Keratinocyte (primary cell): ENCODE measurements around the gene ADAMTS1. TPM values are rescaled to one million over a fixed set of nuclear protein-coding genes. Genes with fewer than 3 reads are reported as not detected.

Experiments used
- DNase-seq: peaks from one replicate; pipeline ENCODE4 v3.0.0-alpha.2; 2011; ENCODE audit warnings: low read depth, missing footprints, low spot score
- FAIRE-seq: peaks from 2 replicates; lab custom pipeline; 2011; peaks lifted over from hg19 to GRCh38; lab: Jason Lieb, UNC
- H2AFZ ChIP-seq: 2 replicates; pipeline ENCODE4 v1.6.0; 2012; ENCODE audit warnings: low read length, control low read depth, inconsistent platforms; ENCODE audit not compliant: control insufficient read depth
- H3K27ac ChIP-seq: 2 replicates; pipeline ENCODE4 v1.5.1; 2011; ENCODE audit warnings: low read length; ENCODE audit not compliant: control insufficient read depth, insufficient read depth
- H3K27me3 ChIP-seq: 3 replicates; pipeline ENCODE4 v1.6.0; 2011; ENCODE audit warnings: low read length; ENCODE audit not compliant: control insufficient read depth, insufficient read depth; ENCODE audit errors: extremely low read depth
- H3K36me3 ChIP-seq, 2 experiments: 2 replicates in 1 of 2; 3 replicates in 1 of 2; pipeline ENCODE4 v1.5.1; 2011; ENCODE audit warnings: low read length in 2 of 2, mild to moderate bottlenecking in 1 of 2; ENCODE audit not compliant: control insufficient read depth in 2 of 2, insufficient read depth in 2 of 2; ENCODE audit errors: extremely low read depth in 1 of 2
- H3K4me1 ChIP-seq: 3 replicates; pipeline ENCODE4 v1.5.1; 2011; ENCODE audit warnings: low read length; ENCODE audit not compliant: control insufficient read depth, insufficient read depth; ENCODE audit errors: extremely low read depth
- H3K4me2 ChIP-seq: 3 replicates; pipeline ENCODE4 v1.6.0; 2011; ENCODE audit warnings: low read depth, low read length; ENCODE audit not compliant: control insufficient read depth, insufficient read depth; ENCODE audit errors: extremely low read depth
- H3K4me3 ChIP-seq, 3 experiments: fragments of 200-600 bp in 1 of 3; sonication (generic) in 1 of 3; 2 replicates in 2 of 3; 3 replicates in 1 of 3; pipeline ENCODE4 v1.5.1; 2011 to 2016; ENCODE audit warnings: low read length in 3 of 3, mild to moderate bottlenecking in 3 of 3, control low read depth in 2 of 3, inconsistent platforms in 1 of 3, low read depth in 1 of 3, mixed read lengths in 1 of 3, mixed run types in 1 of 3, moderate library complexity in 1 of 3; ENCODE audit not compliant: control insufficient read depth in 2 of 3, insufficient read depth in 2 of 3; ENCODE audit errors: extremely low read depth in 1 of 3
- H3K79me2 ChIP-seq: 2 replicates; pipeline ENCODE4 v1.6.0; 2012; ENCODE audit warnings: low read length; ENCODE audit not compliant: control insufficient read depth, insufficient read depth
- H3K9ac ChIP-seq: 3 replicates; pipeline ENCODE4 v1.6.0; 2011; ENCODE audit warnings: low read length; ENCODE audit not compliant: control insufficient read depth, insufficient read depth; ENCODE audit errors: extremely low read depth
- H3K9me1 ChIP-seq: 3 replicates; pipeline ENCODE4 v1.6.0; 2011; ENCODE audit warnings: low read length; ENCODE audit not compliant: control insufficient read depth, insufficient read depth; ENCODE audit errors: extremely low read depth
- H3K9me3 ChIP-seq: 2 replicates; pipeline ENCODE4 v1.5.1; 2012; ENCODE audit warnings: low read depth, low read length; ENCODE audit not compliant: control insufficient read depth
- H4K20me1 ChIP-seq: 3 replicates; pipeline ENCODE4 v1.6.0; 2011; ENCODE audit warnings: low read length; ENCODE audit not compliant: control insufficient read depth, insufficient read depth; ENCODE audit errors: extremely low read depth
- EZH2 ChIP-seq: IDR thresholded peaks from one replicate; pipeline ENCODE4 v1.6.1; 2012; ENCODE audit warnings: inconsistent platforms, mild to moderate bottlenecking, low read length, moderate library complexity
- dilution Hi-C: fragments of 300-500 bp; cut with MboI; formaldehyde crosslinking; loops from one replicate; pipeline ENCODE4 v1.7.0; 2020; ENCODE audit warnings: low sequenced_read_pairs; ENCODE audit not compliant: extremely low pct_ligation_motif_present
- polyA plus RNA-seq, 5 experiments: library from polyadenylated mRNA; depleted of rRNA in 3 of 5; stranded (reverse) in 3 of 5; stranded (forward) in 1 of 5; unstranded in 1 of 5; fragments of >200 nt; gene quantifications; 1 replicate in 1 of 5; 2 replicates in 3 of 5; 3 replicates in 1 of 5; pipeline versions ENCODE4 v1.2.1 to v1.2.3, GENCODE V29; 2011 to 2012; ENCODE audit warnings: missing spikeins in 2 of 5, low read depth in 1 of 5, low replicate concordance in 1 of 5
- TF ChIP-seq, protein P1 (sequence below), 3 experiments: IDR thresholded peaks in 1 of 3; conservative IDR thresholded peaks in 1 of 3; optimal IDR thresholded peaks in 1 of 3; 2 replicates in 2 of 3; 3 replicates in 1 of 3; pipeline versions ENCODE3 to v1.5.1; 2011; ENCODE audit warnings: low read length in 3 of 3, mild to moderate bottlenecking in 3 of 3, moderate library complexity in 2 of 3, control low read depth in 1 of 3, inconsistent platforms in 1 of 3; ENCODE audit not compliant: insufficient read depth in 2 of 3; ENCODE audit errors: extremely low read depth in 1 of 3

The ADAMTS1 gene
- polyA plus RNA-seq, 1 donor (not counting 4 experiments of a cell fraction or from before 2014, with no cell fraction given): 344 TPM

DNA sequence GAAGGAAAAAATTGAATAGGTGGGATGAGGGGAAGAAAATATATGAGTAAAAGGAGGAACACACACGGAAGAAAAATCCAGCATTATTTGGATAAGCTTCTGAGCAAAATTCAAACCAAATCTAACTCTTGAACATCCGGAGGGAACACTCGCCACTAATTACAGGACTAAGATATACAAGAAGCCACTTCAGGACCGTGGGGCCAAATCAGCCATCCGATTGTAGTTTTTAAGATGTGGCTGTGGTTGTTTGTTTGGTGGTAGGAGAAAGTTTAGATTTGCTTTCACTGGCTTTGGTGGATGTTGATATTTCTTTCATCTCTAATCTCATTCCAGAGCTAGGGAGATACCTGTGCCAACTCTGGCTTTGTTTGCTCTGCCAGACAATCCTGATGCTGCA is 43.7 kb upstream of the ADAMTS1 start:
- no peak overlapping the region for H3K4me3 ChIP-seq
- H3K4me2 ChIP-seq: no peak overlapping the region
- no peak for TF ChIP-seq EZH2
- TF ChIP-seq, protein P1, sequence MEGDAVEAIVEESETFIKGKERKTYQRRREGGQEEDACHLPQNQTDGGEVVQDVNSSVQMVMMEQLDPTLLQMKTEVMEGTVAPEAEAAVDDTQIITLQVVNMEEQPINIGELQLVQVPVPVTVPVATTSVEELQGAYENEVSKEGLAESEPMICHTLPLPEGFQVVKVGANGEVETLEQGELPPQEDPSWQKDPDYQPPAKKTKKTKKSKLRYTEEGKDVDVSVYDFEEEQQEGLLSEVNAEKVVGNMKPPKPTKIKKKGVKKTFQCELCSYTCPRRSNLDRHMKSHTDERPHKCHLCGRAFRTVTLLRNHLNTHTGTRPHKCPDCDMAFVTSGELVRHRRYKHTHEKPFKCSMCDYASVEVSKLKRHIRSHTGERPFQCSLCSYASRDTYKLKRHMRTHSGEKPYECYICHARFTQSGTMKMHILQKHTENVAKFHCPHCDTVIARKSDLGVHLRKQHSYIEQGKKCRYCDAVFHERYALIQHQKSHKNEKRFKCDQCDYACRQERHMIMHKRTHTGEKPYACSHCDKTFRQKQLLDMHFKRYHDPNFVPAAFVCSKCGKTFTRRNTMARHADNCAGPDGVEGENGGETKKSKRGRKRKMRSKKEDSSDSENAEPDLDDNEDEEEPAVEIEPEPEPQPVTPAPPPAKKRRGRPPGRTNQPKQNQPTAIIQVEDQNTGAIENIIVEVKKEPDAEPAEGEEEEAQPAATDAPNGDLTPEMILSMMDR (optimal IDR thresholded peaks at IDR 0.05 in 1 of 3, IDR thresholded peaks at IDR 0.05 in 1 of 3, conservative IDR thresholded peaks at IDR 0.05 in 1 of 3; ENCODE audit: extremely low read depth in 1 of 3, insufficient read depth in 2 of 3, low read length in 3 of 3): no peak
- H2AFZ ChIP-seq: no peak overlapping the region
- H3K9me1 ChIP-seq: no peaks in the 10 kb centered on the region
- DNase-seq (no peak), FAIRE-seq (no peak)
- H3K4me1 ChIP-seq: no peaks in the 10 kb centered on the region
- no peaks in the 10 kb centered on the region for H3K79me2 ChIP-seq
- dilution Hi-C loops: no loop called here
- H3K9me3 ChIP-seq: no peaks in the 10 kb centered on the region
- H3K27me3 ChIP-seq: no peaks in the 10 kb centered on the region
- H3K27ac ChIP-seq: no peak overlapping the region
- no peaks in the 10 kb centered on the region for H3K36me3 ChIP-seq
- H3K9ac ChIP-seq: no peak overlapping the region
- H4K20me1 ChIP-seq: no peaks in the 10 kb centered on the region

DNA sequence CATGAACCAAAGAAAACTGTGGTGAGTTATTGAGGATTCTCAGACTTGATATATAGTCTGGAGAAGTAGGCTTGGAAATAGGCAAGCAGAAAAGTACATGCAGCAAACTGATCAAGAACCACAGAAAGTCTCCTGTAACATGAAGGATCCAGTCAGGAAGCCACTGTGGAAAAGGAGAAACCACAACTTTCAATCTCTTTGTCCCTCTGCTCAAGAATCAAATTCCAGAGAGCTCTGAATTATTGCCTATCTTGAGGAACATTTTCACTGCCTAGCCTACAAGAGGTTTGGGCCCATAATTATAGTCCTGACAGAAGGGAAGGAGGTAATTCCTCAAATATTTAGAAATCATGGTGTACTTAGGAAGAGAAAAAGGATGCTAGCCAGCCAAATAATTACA is 43.0 kb upstream of the ADAMTS1 start:
- DNase-seq: no peak
- no peak for FAIRE-seq
- Histone ChIP-seq H3K27me3 (no peaks in the 10 kb centered on the region), H2AFZ (no peak overlapping the region), H3K9me3 (no peaks in the 10 kb centered on the region), H3K4me2 (no peak overlapping the region), H3K9me1 (no peaks in the 10 kb centered on the region), H3K9ac (no peak overlapping the region), H3K36me3 (no peaks in the 10 kb centered on the region), H3K27ac (no peak overlapping the region), H3K4me1 (no peaks in the 10 kb centered on the region), H4K20me1 (no peaks in the 10 kb centered on the region), H3K4me3 (no peak overlapping the region), H3K79me2 (no peaks in the 10 kb centered on the region)
- TF ChIP-seq, protein P1 (optimal IDR thresholded peaks at IDR 0.05 in 1 of 3, IDR thresholded peaks at IDR 0.05 in 1 of 3, conservative IDR thresholded peaks at IDR 0.05 in 1 of 3; ENCODE audit: extremely low read depth in 1 of 3, insufficient read depth in 2 of 3, low read length in 3 of 3): no peak
- no peak for TF ChIP-seq EZH2
- dilution Hi-C loops: no loop called here
